ENCODE data around the gene KCTD6.

The KCTD6 gene

DNA sequence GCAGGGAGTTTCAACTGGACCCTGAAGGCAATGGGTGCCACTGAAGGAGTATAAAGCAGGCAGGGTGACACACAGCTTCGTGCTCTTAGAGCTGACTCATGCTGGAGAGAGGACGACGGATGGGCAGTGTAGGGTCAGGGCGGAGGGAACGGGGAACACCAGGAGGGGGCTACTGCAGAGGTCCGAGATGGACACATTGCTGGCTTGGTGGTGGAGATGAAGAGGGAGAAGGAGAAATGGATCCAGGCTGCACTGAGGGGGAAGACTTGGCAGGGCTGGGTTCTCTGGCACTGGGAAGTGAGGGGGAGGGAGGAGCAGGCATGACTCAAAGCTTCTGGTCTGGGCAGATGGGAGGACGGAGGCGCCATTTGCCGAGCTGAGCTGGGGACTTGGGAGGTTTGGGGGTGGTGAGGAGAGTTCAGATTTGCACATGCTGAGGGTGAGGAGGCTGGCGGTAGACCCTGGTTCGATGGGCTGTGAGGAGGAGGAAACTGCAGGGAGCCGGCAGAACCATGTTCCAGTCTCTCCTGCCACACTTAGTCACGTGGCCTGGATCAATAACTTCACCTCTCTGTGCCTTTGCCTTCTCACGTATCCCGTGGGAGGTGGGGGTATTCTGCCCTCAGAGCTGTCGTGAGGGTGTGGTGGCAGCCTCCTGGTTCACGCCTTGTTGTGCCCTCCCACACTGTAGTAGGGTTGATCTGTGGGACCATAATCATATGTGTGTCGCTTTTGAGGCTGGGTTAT is 4.6 kb upstream of the KCTD6 start:
- DNase-seq = no peak

DNA sequence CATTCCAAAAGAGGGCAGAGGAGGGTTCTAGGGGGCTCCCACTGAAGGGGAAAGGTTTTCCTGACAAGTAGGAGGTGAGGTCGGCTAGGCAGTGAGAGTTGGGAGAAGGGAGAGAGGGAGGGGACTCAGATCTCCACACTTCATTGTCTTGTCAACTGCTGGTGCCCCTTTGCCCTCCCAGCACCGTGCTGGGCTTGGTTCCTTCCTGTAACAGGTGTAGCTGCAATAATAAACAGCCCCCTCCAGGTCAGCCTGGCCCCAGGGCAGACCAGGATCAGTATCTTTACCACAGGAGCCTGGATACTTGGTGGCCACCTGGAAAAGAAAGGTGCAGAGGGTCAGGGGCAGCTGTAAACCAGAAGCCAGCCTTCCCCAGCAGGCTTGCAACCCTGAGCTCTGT is 2.9 kb upstream of the KCTD6 start:
- no peak for DNase-seq

DNA sequence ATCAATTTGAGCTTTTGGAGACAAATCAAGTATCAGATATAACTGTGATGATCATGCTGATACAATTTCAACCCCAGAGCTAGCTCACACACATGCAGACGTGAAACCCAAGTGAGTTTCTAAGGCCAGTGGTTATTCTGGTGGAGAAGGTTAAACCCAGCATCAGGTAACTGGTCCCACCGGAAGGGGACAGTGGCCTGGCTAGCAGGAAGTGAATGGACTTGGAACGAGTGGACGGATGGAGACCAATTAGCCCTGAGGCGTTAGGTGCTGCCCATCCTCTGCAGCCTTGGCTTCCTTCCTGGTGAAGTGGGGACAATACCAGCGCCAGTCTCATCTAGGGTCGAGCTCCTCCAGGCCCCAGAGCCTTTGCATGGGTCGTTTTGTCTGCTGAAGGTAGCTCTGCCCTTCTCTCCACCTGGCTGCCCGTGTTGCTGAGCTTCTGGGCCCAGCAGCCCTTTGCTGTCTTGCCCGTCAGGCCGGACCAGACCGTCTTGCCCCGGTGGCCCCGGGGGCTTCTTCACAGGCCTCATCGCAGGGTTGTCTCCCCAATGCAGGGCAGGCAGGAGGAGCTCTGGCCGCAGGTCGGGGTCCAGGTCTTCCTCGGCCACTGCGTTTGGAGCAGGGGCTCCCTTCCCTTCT is 915 bp upstream of the KCTD6 start:
- no peak for DNase-seq

DNA sequence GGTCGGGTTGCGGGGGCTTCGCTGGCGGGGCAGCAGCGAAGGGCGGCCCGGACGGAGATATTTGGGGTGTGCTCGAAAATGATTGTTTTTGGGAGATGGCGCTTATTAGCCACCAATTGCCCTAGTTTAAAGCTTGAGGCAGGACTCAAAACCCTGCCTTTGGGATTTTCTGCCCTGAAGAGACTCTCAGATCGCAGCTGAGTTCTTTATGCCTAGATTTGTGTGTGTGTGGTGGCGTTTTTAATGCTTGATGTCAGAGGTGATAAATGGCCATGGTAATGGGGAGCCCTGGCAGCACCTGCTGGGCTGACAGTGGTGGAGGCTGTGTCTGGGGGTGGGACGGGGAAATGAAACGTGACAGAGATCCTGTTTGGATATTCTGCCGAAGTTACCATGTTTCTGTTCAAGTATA is 604 bp downstream of the KCTD6 start:
- DNase-seq = peak; percentile 29

DNA sequence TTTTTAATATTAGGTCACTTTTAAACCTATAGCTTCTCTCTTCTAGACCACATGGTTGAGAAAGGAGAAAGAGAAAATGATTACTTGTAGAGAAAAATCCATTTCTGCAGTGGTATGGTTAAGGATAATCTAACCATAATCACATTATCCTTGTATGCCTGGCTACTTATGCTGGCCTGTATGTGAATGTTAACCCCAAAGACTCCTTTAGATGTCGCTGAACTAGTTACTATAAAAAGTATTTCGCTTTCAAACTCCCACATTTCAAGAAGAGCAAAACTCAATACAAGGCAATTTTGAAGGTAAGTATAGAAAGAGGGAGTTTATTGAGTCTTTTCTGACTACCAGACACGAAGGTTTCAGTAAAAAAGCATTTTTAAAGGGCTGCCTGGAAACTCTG is 2.2 kb downstream of the KCTD6 start:
- no peak for DNase-seq

DNA sequence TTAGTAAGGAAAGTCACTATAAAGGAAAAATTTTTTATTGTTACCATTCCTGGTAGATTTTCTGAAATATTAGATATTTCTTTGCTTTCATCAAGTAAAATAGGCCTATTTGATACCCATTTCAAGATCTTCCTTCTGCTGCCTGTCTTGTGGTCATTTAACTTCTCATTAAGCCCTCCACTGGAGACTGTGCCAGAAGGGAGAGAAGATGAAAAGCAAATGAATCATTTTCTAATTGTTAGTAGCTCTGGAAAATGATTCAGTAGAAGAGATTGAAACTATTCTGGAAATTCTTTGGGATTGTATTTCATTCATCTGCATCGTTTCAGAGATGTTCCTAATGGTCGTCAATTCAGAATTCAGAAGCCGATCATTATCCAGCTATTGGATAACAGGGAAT is 3.2 kb downstream of the KCTD6 start:
- DNase-seq = no peak

DNA sequence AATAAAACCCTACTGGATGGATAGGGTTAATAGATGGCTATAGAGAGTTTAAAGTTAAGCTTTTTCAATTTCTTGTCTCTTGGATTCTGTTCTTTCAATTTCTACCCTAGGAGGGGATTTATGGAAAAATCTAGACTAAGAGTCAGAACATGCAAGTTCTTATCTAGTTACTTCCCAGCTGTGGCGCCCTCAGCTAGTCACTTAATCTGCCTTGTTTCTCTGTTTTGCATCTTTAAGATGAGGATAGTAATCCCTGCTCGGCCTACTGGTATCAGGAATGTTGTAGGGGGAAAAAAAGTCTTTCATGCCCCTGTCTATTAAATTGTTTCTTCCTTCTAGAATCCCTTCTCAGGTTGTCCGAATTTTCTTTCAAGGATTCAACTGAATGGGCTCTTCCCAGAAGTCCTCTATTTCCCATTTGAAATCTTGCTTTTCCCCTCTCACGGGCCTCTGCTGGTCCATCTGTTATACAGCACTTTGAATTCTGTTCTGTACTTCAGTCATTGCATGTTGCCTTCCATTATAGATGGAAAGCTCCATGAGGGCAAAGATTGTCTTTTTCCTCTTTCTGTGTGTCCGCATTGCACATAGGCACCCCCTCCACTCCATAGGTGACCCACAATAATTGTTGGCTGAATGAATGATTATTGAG is 4.4 kb downstream of the KCTD6 start:
- no peak for DNase-seq

DNA sequence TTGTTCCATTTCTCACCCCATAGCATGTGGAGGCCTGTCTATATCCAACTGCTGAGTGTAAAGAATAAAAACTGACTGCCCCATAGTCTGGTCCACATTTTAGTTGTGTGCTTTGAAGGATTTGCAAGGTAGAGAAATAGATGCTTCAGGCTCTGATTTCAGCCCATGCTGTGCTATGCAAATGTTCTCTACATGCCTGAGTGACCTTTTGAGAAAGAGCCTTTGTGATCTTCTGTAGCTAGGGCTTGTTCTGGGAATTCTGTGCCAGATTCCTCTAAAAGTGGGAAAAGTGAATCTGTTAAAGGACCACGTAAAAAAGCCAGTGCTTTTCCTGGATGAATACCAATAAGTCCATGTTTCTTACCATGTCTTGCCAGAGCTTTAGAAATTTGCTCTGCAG is 5.2 kb downstream of the KCTD6 start:
- DNase-seq = no peak

DNA sequence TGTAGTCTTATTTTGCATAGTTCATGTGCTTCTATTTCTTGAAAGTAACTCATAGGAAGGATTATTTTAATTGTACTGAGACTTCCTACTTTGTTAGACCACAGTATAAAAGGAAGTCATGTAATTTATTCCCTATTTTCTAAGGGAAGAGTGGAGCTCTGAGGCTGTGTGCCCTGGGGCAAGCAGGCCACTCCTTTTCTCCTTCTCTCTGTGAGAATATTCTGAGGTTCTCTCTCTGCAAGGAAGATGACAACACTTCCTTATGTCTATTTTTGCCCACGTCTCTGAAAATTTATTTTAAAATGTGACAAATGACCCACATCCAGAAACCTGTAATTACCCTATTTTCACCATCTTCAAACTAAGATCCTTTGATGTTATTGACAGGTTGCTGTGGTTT is 11.0 kb downstream of the KCTD6 start:
- no peak for DNase-seq

DNA sequence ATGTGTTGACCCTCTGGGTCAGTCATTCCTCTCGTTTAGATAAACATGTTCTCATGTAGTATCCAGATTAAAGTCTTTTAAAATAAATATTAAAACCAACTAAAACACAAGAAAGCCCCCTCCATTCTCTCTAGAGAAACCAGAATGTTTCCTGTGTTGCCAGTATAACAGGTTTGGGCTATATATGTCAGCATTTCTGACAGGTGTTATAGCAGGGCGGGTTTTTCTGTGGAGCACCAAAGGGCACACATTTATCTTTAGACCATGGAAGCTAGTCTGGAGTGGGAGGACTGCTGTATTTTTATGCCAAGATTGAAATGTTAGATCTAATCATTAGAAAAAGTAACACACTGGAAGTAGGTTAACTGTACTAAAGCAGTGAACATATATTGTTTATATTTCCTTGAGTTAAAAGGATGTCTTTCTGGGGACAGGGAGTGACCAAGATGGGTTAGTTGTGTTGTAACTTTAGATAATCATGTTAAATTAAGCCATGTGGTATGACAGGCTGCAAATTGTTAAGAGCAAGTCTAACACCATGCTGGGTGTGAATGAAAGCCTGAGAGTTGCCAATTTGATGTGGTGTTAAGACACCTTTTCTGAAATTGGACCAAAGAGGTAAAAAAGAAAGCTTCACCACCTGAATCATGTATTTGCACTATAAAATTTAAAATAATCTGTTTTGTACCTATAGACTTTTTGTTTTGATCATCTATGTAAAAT is 15.6 kb downstream of the KCTD6 start:
- no peak for DNase-seq

DNA sequence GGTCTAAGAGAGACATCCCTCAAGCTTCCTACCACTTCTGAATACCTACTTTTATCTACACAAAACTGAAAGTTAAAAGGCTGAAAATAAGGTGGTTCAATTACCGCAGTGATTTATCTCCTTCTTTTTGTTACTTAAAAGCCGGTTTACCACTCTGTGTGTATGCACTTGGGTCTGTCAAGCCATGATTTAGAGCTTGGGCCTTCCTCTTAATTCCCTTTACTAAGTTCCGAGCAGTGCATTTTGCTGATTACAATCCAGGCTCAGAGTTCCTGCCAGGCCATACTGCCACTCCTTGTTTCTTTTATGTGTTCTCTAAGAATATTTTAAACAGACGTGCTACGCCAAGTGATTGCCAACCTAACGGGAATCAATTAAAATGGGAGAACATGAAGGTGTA is 16.5 kb downstream of the KCTD6 start:
- DNase-seq = no peak

DNA sequence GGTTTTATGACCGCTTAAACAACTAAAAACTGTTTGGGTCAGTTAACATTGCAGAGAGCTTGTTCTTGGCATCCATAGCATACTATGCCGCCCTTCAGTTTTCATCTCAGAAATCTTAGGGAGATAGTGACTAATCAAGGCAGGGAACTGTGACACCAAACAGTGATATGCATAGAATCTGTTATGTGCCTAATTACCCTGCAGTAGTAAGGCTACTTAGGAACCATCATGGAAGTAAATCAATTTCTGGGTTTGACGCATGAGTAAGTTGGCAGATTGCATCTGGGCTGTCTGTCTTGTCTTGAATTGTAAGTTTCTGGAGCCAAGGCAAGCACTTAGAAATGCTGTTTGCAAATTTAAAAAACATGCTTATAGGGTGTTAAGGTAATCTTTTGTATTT is 22.5 kb downstream of the KCTD6 start:
- DNase-seq = no peak

DNA sequence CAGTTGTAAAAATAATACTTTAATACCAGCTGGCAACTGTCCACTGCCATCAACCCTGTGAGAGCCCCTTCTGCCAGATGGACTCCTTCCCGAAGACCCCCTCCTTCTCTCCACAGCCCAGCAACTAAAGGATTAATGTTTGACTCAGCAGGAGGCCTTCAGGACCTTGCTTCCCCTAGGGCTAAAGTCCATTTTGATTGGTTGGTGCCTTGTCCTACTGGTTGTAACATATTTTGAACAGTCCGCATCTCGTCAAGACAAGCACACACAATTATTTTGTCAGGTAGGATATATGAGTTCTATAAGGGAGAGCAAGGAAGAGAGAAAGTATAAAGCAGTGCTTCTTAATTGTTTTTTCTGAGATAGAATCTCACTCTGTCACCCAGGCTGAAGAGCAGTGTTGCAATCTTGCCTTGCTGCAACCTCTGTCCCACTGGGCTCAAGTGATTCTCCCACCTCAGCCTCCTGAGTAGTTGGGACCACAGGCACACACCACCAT is 26.4 kb downstream of the KCTD6 start:
- no peak for DNase-seq

DNA sequence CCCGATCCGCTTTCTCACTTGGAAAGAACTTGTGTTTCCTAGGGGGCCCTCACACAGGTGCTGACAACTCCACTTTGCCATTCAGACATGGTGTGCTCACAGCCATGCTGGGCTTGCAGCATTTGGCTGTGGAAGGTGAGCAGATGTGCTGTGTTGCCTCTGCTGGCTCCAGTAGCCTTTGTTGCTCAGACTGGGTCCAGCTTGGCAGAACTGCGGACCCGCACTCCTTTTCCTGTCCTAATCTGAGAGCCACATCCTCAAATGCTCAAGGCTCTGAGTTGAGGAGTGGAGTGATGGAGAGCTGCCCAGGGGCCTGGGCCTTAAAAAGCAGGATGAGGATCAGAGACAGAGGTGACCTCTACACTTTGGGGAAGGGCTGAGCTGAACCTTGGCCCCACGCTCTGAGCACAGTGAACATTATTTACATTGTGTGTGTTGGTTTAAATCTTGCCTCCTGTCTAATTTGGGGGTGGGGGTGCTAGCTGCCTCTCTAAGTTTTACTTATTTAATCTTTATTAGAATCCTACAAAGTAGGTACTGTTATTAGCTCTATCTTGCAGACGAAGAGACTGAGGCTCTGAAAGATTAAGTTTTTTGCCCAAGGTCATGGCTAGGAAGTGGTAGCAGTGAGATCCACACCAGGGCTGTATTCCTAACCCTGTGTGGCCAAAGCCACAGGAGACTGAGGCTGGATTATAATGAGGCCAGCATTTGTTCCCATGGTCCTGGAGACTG is 27.9 kb downstream of the KCTD6 start:
- DNase-seq = no peak

DNA sequence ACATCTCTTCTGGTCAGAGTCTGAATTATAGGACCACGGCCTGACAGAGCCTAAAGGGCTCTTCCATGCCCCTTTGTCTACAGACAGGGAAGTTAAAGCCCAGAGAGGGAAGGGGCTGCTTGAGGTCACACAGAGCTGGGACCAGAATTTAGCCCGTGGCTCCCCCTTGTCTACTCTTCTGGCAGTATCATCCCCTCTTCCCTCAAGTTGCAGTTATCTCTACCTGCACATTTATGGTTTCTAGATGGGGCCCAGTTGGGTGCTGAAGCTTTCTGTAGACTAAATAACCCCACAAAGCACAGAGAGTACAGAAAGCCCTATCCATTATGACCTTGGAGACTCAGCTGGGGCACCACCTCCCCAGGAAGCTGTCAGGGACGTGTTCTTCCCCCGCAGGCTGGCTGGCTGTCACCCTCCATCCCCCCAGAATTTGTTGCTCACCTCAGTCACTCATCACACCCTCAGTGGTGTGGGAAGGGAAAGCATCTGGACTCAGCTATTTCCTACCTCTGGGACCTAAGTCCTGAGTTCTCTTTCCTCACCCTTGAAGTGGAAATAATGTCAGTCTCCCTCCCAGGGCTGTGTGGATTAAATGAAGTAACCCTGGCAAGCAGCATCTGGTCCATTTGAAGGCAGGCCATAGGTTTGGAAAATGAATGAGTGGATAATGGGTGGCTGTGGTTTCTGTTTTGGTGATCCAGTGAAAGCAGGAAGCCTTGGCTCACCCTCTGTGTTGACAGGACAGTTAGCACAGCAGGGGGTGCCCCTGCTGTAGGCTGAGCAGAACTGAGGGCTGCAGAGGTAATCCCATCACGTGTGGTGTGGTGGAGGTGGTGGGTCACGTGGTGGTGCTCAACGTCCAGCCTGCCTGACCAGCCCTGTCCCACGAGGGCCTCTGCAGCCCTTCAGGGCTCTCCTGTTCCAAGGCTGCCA is 28.8 kb downstream of the KCTD6 start:
- DNase-seq = no peak

DNA sequence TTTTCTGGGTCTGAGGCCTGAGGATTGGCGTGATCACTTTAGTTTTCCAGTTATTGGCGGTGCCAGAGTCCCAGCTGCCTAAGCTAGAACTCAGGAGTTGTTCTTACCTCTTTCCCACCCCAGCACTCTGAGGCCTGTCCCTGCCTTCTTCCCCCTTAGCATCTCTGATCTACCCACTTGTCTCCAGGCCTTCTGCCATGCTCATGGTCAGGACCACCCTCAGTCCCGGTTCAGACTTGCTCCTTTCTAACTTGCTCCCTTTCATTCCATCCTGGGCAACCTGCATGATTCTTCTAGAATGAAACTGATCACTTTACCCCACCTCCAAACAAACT is 29.4 kb downstream of the KCTD6 start:
- no peak for DNase-seq

DNA sequence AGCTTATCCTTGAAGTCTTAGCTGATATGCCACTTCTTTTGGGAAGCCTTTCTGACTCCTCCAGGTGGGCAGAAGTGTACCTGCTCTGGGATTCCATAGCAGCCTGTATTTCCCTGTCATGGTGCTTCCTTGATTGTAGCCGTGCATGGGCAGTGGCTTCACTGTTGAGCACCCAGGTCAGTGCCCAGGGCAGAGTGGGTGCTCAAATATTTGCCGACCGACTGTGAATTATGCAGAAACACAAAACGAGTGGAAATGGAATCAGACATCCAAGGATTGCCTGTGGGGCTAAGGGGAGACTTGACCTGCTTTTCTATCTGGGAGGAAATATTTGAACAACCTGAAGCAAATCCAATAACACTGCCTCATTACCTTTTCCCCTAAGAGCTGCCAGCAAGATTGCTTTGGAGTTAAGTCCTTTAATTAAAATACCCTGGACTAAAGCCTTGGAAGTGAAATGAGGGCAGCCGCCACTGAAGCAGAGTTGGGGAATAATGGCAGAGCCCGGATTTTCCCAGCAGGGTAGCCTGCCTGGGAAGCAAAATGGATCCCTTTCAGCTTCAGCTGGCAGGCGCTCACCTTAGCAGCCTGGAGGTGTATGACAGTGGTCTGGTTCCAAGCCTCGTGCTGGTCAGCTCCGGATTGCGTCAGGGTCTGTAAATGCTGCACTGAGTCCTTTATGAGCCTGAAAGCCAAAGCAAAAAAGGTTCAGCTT is 30.2 kb downstream of the KCTD6 start:
- no peak for DNase-seq

DNA sequence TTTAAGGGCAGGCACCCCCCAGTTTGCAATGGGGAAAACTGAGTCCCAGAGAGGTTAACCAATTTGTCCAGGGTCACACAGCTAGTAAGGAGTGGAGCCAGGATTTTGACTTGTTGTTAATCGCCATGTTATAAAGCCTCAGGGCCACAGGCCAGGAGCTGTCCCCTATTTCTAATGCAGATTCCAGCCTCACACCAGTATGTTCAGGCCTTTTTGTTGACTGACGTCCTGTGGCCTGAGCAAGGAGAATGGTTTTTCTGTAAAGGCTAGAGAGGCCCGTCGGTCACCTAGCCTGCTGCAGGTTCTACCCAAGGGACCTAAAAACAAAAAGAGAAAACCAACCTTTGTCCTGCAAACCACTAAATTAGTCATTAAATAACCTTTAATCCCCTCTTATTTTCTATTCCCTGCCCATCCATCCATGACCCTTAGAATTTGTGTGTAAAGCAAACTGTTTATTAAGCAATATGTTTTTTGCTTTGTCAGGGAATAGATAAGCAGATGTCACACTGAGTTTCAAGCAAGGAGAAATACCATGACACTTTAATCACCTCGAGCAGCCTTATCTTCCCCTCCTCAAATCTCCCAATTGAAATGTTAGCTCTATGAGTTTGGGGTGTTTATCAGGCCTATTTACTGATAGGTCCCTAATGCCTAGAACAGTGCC is 31.0 kb downstream of the KCTD6 start:
- DNase-seq = no peak

DNA sequence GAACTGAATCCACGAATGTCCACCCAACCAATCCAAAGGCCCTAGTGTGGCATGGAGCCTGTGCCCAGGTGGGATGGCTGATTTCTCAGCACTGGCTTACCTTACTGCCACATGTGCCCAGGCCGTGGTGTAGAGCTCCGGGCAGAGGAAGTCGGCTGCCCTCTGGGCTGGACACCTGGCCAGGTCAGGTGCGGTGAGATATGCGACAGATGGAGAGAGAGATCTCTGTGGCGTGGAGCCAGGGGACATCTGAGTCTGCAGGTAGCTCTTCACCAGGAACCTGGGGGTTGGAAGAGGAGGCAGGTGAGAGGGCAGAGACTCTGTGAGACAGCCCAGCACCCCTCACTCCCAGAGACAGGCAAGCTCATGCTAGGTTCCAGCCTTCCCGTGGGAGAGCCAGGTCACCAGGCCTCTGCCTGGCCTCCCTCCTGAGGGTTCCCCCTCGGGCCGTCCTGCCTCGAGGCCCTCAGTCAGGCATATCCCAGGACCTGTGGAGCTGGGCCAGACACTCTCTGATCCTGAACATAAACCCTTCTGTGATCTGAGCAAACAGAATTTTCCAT is 32.5 kb downstream of the KCTD6 start:
- no peak for DNase-seq

DNA sequence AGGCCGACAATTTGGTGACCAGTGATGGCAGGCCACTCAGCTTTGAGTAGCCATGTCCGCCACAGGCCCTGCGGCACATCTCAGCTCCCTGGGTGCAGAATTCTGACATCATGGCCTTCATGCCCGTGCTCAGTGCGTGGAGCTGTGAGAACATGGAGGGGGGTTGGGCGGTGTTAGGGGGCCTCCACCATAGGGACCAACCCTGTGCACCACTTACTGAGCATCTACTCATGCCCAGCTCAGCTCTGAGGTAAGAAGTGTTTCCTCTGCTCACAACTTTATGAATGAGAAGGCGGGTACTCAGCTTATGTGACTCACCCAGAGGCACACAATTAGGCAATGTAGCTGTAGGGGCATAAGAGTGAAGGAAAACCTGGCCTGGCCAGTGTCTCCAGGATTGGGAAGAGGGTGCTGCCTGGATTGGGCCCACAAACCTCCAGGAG is 34.6 kb downstream of the KCTD6 start:
- peak; percentile 29 for DNase-seq

Measured in activated CD4-positive, alpha-beta T cell treated with anti-CD3 and anti-CD28 coated beads, Interleukin-2, amount 50 U/mL, for 16 hours (primary cell).